ENCODE measurements around the gene NFATC1. TPM values are rescaled to one million over a fixed set of nuclear protein-coding genes. Genes with fewer than 3 reads are reported as not detected.
"Not testable (repeated sequence)": the region's sequence is repeated elsewhere in the genome, so short reads cannot be mapped to it uniquely, and the experiment has no call there.

Gene NFATC1
- total RNA-seq, 4 donors from 2014 or later, result 13.1 to 21.3 (median 16.2) TPM

- no peaks in the 10 kb centered on the region for H3K27me3 ChIP-seq
- no peak overlapping the region for H3K4me3 ChIP-seq
- peaks cover 0 to 1% (median 0%) of the 10 kb centered on the region in 3 donors for H3K4me1 ChIP-seq
- 92 to 95% methylated on average over 8 to 13 of the region's 17 CpGs for WGBS, 2 donors (ENCODE audit: low coverage in 1 of 2)
- ATAC-seq, result no peak
- H3K9me3 ChIP-seq, result no peaks in the 10 kb centered on the region
- TF ChIP-seq POLR2AphosphoS5 (IDR thresholded peaks at IDR 0.05), result no peak
- no peak for TF ChIP-seq POLR2A (IDR thresholded peaks at IDR 0.05)
- no peak for TF ChIP-seq EP300 (IDR thresholded peaks at IDR 0.05)
- H3K27ac ChIP-seq, result no peak overlapping the region
- H3K36me3 ChIP-seq, result peaks cover 0 to 69% of the 10 kb centered on the region in 2 donors
Observed at GRCh38 chr18:79373736-79374135, 22.0 kb upstream of the NFATC1 start.

GRCh38 chr18:79374408-79375171 lies 21.1 kb upstream of the NFATC1 start:
- Histone ChIP-seq H3K9me3 (no peaks in the 10 kb centered on the region), H3K36me3 (peaks cover 0 to 69% of the 10 kb centered on the region in 2 donors), H3K4me1 (peaks cover 0 to 9% (median 4%) of the 10 kb centered on the region in 3 donors), H3K27ac (no peak overlapping the region), H3K27me3 (no peaks in the 10 kb centered on the region), H3K4me3 (no peak overlapping the region)
- no peak for ATAC-seq
- TF ChIP-seq EP300 (IDR thresholded peaks at IDR 0.05) (no peak), POLR2A (IDR thresholded peaks at IDR 0.05) (no peak), POLR2AphosphoS5 (IDR thresholded peaks at IDR 0.05) (no peak), CTCF (IDR thresholded peaks at IDR 0.05) (no peak)
- WGBS, 2 donors (ENCODE audit: low coverage in 1 of 2), result 84 to 86% methylated on average over 1 to 16 of the region's 32 CpGs

GRCh38 chr18:79375441-79376154 lies 20.1 kb upstream of the NFATC1 start:
- ATAC-seq, result no peak
- Histone ChIP-seq H3K27ac (no peak overlapping the region), H3K4me1 (peaks cover 0 to 9% (median 4%) of the 10 kb centered on the region in 3 donors), H3K27me3 (no peaks in the 10 kb centered on the region), H3K9me3 (no peaks in the 10 kb centered on the region), H3K36me3 (peaks cover 0 to 66% of the 10 kb centered on the region in 2 donors), H3K4me3 (no peak overlapping the region)
- no peak for TF ChIP-seq EP300 (IDR thresholded peaks at IDR 0.05)
- no peak for TF ChIP-seq POLR2A (IDR thresholded peaks at IDR 0.05)
- no peak for TF ChIP-seq CTCF (IDR thresholded peaks at IDR 0.05)
- no peak for TF ChIP-seq POLR2AphosphoS5 (IDR thresholded peaks at IDR 0.05)
- WGBS, 2 donors (ENCODE audit: low coverage in 1 of 2), result 89% methylated on average over 7 of the region's 10 CpGs

GRCh38 chr18:79376661-79377060 lies 19.1 kb upstream of the NFATC1 start:
- ATAC-seq, H3K27me3 ChIP-seq, H3K9me3 ChIP-seq, H3K27ac ChIP-seq, H3K4me1 ChIP-seq, H3K4me3 ChIP-seq: not testable (repeated sequence)
- H3K36me3 ChIP-seq, result peaks cover 0 to 59% of the 10 kb centered on the region in 2 donors
- WGBS, 2 donors (ENCODE audit: low coverage in 1 of 2), result 92 to 95% methylated on average over 4 of the region's 12 CpGs

GRCh38 chr18:79377187-79377891 lies 18.4 kb upstream of the NFATC1 start:
- H3K4me3 ChIP-seq, result no peak overlapping the region
- peaks cover 0 to 52% of the 10 kb centered on the region in 2 donors for H3K36me3 ChIP-seq
- H3K4me1 ChIP-seq, result peaks cover 0 to 9% (median 4%) of the 10 kb centered on the region in 3 donors
- 91% methylated on average over 14 of the region's 19 CpGs; no CpG with 5 or more reads in 1 of the 2 donors for WGBS, 2 donors (ENCODE audit: low coverage in 1 of 2)
- no peak for TF ChIP-seq EP300 (IDR thresholded peaks at IDR 0.05)
- TF ChIP-seq CTCF (IDR thresholded peaks at IDR 0.05), result no peak
- TF ChIP-seq POLR2A (IDR thresholded peaks at IDR 0.05), result no peak
- no peak for TF ChIP-seq POLR2AphosphoS5 (IDR thresholded peaks at IDR 0.05)
- H3K27me3 ChIP-seq, result no peaks in the 10 kb centered on the region
- H3K9me3 ChIP-seq, result no peaks in the 10 kb centered on the region
- ATAC-seq, result no peak
- H3K27ac ChIP-seq, result no peak overlapping the region
